Left renal pelvis (tissue), 4 donors: ENCODE results near the gene C1QL2. TPM values are rescaled to one million over a fixed set of nuclear protein-coding genes. Genes with fewer than 3 reads are reported as not detected.
A peak's percentile ranks its signal among the peaks of the same experiment; 100 is the strongest.

Experiments
- DNase-seq, 4 donors: peaks; one replicate each; pipeline ENCODE4 v3.0.0-alpha.2; 2013; ENCODE audit warnings: low read depth in 4 of 4, low spot score in 3 of 4
- polyA plus RNA-seq, 4 donors: library from polyadenylated mRNA; unstranded; fragments of 120-200 nt; gene quantifications; one replicate each; pipeline ENCODE4 v1.2.1, GENCODE V29; 2013; ENCODE audit not compliant: insufficient read length in 4 of 4

Gene C1QL2
- polyA plus RNA-seq, 4 donors: not detected

- DNase-seq: no peak
Observed at GRCh38 chr2:119111115-119111975, 47.2 kb downstream of the C1QL2 start.

- DNase-seq: no peak
Observed at GRCh38 chr2:119109866-119110265, 48.7 kb downstream of the C1QL2 start.

- DNase-seq: no peak
Observed at GRCh38 chr2:119108186-119108585, 50.4 kb downstream of the C1QL2 start.

- peak in 3 of 4 donors; percentile 12 to 48 (median 45) for DNase-seq
Observed at GRCh38 chr2:119106301-119106897, 52.2 kb downstream of the C1QL2 start.

Other genes with a start within 250 kb of the C1QL2 start
- 1 to 10 TPM in 1 of 4 donors, under 1 TPM in 1, not detected in 2; 0.22 to 6.2 TPM for gene MARCO, start 216.6 kb downstream of the C1QL2 start, polyA plus RNA-seq
- gene STEAP3, start 65.1 kb upstream of the C1QL2 start, polyA plus RNA-seq: 1 to 10 TPM; 1.5 to 1.7 (median 1.6) TPM
- 10 to 100 TPM; 19.3 to 29.1 (median 20.3) TPM for gene C2orf76, start 208.1 kb upstream of the C1QL2 start, polyA plus RNA-seq
- gene DBI, start 208.2 kb upstream of the C1QL2 start, polyA plus RNA-seq: 100 to 1,000 TPM; 102 to 271 (median 257) TPM